ENCODE measurements around the gene HDGFL3.
"Not testable (repeated sequence)": the region's sequence is repeated elsewhere in the genome, so short reads cannot be mapped to it uniquely, and the experiment has no call there.

The HDGFL3 gene

DNA sequence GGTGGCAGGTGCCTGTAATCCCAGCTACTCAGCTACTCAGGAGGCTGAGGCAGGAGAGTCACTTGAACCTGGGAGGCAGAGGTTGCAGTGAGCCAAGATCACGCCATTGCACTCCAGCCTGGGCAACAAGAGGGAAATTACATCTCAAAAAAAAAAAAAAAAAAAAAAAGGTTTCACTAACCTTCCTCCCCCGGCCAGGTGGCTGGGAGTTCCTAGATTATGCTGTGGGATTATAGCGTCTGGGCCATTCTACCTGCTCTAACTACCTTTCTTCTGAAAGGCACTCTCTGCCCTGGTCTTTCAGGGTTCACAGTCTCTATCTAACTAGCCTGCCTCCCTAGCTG lies 115.7 kb downstream of the HDGFL3 start:
- not testable (repeated sequence) for H3K4me3 ChIP-seq (ENCODE audit: low read length in 2 of 2); H3K9me3 ChIP-seq (ENCODE audit: control insufficient read depth in 2 of 2, low read length in 2 of 2); H3K27me3 ChIP-seq (ENCODE audit: control insufficient read depth in 2 of 2, insufficient read depth in 2 of 2, low read length in 2 of 2); H3K4me1 ChIP-seq (ENCODE audit: control insufficient read depth in 2 of 2, insufficient read depth in 2 of 2, low read length in 2 of 2); H3K9ac ChIP-seq (ENCODE audit: low read depth in 1 of 2, low read length in 2 of 2); H3K36me3 ChIP-seq (ENCODE audit: control insufficient read depth in 2 of 2, insufficient read depth in 2 of 2, low read length in 2 of 2)
- peak overlapping the region in 1 of 2 donors; percentile 7 for H3K27ac ChIP-seq (ENCODE audit: low read depth in 2 of 2, low read length in 2 of 2)

GRCh38 chr15:83090465-83090864 lies 117.2 kb downstream of the HDGFL3 start:
- no peak overlapping the region for H3K27ac ChIP-seq (ENCODE audit: low read depth in 2 of 2, low read length in 2 of 2)
- H3K27me3 ChIP-seq (ENCODE audit: control insufficient read depth in 2 of 2, insufficient read depth in 2 of 2, low read length in 2 of 2): no peaks in the 10 kb centered on the region
- no peaks in the 10 kb centered on the region for H3K9me3 ChIP-seq (ENCODE audit: control insufficient read depth in 2 of 2, low read length in 2 of 2)
- H3K4me1 ChIP-seq (ENCODE audit: control insufficient read depth in 2 of 2, insufficient read depth in 2 of 2, low read length in 2 of 2): no peaks in the 10 kb centered on the region
- no peak overlapping the region for H3K4me3 ChIP-seq (ENCODE audit: low read length in 2 of 2)
- H3K9ac ChIP-seq (ENCODE audit: low read depth in 1 of 2, low read length in 2 of 2): no peak overlapping the region
- H3K36me3 ChIP-seq (ENCODE audit: control insufficient read depth in 2 of 2, insufficient read depth in 2 of 2, low read length in 2 of 2): no peaks in the 10 kb centered on the region

- Histone ChIP-seq H3K4me1 (ENCODE audit: control insufficient read depth in 2 of 2, insufficient read depth in 2 of 2, low read length in 2 of 2) (no peaks in the 10 kb centered on the region), H3K36me3 (ENCODE audit: control insufficient read depth in 2 of 2, insufficient read depth in 2 of 2, low read length in 2 of 2) (no peaks in the 10 kb centered on the region), H3K27ac (ENCODE audit: low read depth in 2 of 2, low read length in 2 of 2) (no peak overlapping the region), H3K9me3 (ENCODE audit: control insufficient read depth in 2 of 2, low read length in 2 of 2) (no peaks in the 10 kb centered on the region), H3K27me3 (ENCODE audit: control insufficient read depth in 2 of 2, insufficient read depth in 2 of 2, low read length in 2 of 2) (no peaks in the 10 kb centered on the region), H3K4me3 (ENCODE audit: low read length in 2 of 2) (no peak overlapping the region), H3K9ac (ENCODE audit: low read depth in 1 of 2, low read length in 2 of 2) (no peak overlapping the region)
Measured at GRCh38 chr15:83088876-83089275, 118.7 kb downstream of the HDGFL3 start.

DNA sequence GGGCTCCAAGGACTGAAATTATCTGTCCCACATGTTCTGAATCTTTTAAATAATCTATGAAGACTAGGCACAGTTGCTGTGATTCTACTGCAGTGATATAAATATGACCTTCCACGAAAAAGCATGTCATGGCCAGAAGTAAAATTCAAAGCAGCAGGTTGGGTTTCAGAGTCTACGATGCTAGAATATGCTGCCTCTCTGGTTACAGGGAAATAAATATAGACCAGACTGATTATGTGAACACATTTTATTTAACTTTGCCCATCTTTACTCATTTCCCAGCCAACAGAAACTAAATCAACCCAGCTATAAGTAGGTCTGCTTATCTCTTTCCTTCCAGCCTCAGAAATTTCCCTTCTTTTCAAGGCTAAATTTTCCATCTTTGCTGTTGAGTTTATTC lies 120.0 kb downstream of the HDGFL3 start:
- no peaks in the 10 kb centered on the region for H3K27me3 ChIP-seq (ENCODE audit: control insufficient read depth in 2 of 2, insufficient read depth in 2 of 2, low read length in 2 of 2)
- H3K9me3 ChIP-seq (ENCODE audit: control insufficient read depth in 2 of 2, low read length in 2 of 2): no peaks in the 10 kb centered on the region
- no peak overlapping the region for H3K9ac ChIP-seq (ENCODE audit: low read depth in 1 of 2, low read length in 2 of 2)
- no peak overlapping the region for H3K27ac ChIP-seq (ENCODE audit: low read depth in 2 of 2, low read length in 2 of 2)
- no peaks in the 10 kb centered on the region for H3K4me1 ChIP-seq (ENCODE audit: control insufficient read depth in 2 of 2, insufficient read depth in 2 of 2, low read length in 2 of 2)
- no peak overlapping the region for H3K4me3 ChIP-seq (ENCODE audit: low read length in 2 of 2)
- H3K36me3 ChIP-seq (ENCODE audit: control insufficient read depth in 2 of 2, insufficient read depth in 2 of 2, low read length in 2 of 2): no peaks in the 10 kb centered on the region

DNA sequence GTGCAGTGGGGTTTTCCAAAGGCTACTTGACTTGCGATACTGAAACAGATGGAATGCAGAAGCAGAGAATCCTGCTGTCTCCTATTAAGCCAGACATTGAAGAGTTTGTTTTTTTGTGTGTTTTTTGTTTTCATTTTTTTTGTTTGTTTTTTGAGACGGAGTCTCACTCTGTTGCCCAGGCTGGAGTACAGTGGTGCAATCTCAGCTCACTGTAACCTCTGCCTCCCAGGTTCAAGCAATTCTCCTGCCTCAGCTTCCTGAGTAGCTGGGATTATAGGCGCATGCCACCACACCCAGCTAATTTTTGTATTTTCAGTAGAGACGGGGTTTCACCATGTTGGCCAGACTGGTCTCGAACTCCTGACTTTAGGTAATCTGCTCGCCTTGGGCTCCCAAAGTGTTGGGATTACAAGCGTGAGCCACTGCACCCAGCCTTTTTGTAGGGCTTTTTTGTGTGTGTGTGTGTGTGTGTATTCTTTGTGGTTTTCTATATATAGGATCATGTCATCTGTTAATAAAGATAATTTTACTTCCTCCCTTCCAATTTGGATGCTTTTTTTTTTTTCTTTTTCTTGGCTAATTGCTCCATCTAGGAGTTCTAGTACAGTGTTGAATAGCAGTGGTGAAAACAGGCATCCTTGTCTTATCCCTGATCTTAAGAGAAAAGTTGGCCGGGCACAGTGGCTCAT lies 121.6 kb downstream of the HDGFL3 start:
- H3K27me3 ChIP-seq (ENCODE audit: control insufficient read depth in 2 of 2, insufficient read depth in 2 of 2, low read length in 2 of 2); H3K4me3 ChIP-seq (ENCODE audit: low read length in 2 of 2): not testable (repeated sequence)

DNA sequence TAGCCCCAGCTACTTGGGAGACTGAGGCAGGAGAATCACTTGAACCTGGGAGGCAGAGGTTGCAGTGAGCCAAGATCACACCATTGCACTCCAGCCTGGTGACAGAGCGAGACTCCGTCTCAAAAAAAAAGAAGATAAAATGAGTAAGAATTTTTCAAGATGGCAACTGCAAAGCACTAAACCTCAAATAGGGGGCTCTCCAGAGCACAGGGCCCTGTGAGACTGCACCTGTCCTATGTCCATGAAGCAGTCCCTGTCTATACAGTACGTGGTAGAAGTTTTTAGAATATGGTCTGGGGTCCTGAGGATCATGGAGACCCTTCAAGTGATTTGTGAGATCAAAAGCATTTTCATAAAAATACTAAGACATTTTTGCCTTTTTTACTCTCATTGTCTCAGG lies 122.2 kb downstream of the HDGFL3 start:
- not testable (repeated sequence) for H3K9me3 ChIP-seq (ENCODE audit: control insufficient read depth in 2 of 2, low read length in 2 of 2); H3K27ac ChIP-seq (ENCODE audit: low read depth in 2 of 2, low read length in 2 of 2); H3K27me3 ChIP-seq (ENCODE audit: control insufficient read depth in 2 of 2, insufficient read depth in 2 of 2, low read length in 2 of 2); H3K4me1 ChIP-seq (ENCODE audit: control insufficient read depth in 2 of 2, insufficient read depth in 2 of 2, low read length in 2 of 2); H3K4me3 ChIP-seq (ENCODE audit: low read length in 2 of 2); H3K9ac ChIP-seq (ENCODE audit: low read depth in 1 of 2, low read length in 2 of 2); H3K36me3 ChIP-seq (ENCODE audit: control insufficient read depth in 2 of 2, insufficient read depth in 2 of 2, low read length in 2 of 2)

More for the DNA sequence above, 121.6 kb downstream of the HDGFL3 start:
- not testable (repeated sequence) for H3K4me1 ChIP-seq (ENCODE audit: control insufficient read depth in 2 of 2, insufficient read depth in 2 of 2, low read length in 2 of 2); H3K9me3 ChIP-seq (ENCODE audit: control insufficient read depth in 2 of 2, low read length in 2 of 2); H3K36me3 ChIP-seq (ENCODE audit: control insufficient read depth in 2 of 2, insufficient read depth in 2 of 2, low read length in 2 of 2); H3K9ac ChIP-seq (ENCODE audit: low read depth in 1 of 2, low read length in 2 of 2); H3K27ac ChIP-seq (ENCODE audit: low read depth in 2 of 2, low read length in 2 of 2)

GRCh38 chr15:83082730-83083386 lies 124.8 kb downstream of the HDGFL3 start:
- Histone ChIP-seq H3K4me1 (ENCODE audit: control insufficient read depth in 2 of 2, insufficient read depth in 2 of 2, low read length in 2 of 2) (no peaks in the 10 kb centered on the region), H3K27ac (ENCODE audit: low read depth in 2 of 2, low read length in 2 of 2) (no peak overlapping the region), H3K4me3 (ENCODE audit: low read length in 2 of 2) (no peak overlapping the region), H3K9me3 (ENCODE audit: control insufficient read depth in 2 of 2, low read length in 2 of 2) (no peaks in the 10 kb centered on the region), H3K27me3 (ENCODE audit: control insufficient read depth in 2 of 2, insufficient read depth in 2 of 2, low read length in 2 of 2) (peaks cover 0 to 4% of the 10 kb centered on the region in 2 donors), H3K36me3 (ENCODE audit: control insufficient read depth in 2 of 2, insufficient read depth in 2 of 2, low read length in 2 of 2) (no peaks in the 10 kb centered on the region), H3K9ac (ENCODE audit: low read depth in 1 of 2, low read length in 2 of 2) (no peak overlapping the region)

DNA sequence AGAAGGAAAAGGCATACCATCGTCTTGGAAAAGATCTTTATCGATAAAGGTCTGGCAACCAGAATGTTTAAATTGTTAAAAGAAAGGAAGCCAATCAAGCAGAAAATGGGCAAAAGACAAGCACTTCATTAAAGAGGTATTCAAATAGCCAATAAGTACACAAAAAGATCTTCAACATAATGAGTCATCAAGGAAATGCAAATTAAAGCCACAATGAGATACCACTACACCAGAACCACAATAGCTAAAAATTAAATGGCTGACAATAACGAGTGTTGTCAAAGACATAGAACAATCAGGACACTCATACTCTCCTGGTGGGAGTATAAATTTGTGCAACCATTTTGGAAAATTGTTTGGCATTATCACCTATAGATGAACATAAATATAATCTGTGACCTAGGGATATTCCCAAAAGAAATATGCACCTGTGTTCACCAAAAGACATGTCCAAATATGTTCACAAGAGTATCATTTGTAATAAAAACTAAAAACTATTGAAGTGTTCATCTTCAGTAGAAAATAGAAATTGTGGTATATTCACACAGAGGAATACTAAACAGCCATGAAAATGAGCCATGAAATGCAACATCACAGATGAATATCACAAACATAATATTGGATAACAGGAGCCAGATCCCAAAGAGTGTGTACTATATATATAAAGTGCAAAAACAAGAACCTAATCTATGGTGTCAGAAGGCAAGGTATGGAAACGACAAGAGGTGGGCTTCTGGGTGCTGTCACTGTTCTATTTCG lies 126.2 kb downstream of the HDGFL3 start:
- Histone ChIP-seq H3K4me3 (ENCODE audit: low read length in 2 of 2) (no peak overlapping the region), H3K9ac (ENCODE audit: low read depth in 1 of 2, low read length in 2 of 2) (no peak overlapping the region), H3K9me3 (ENCODE audit: control insufficient read depth in 2 of 2, low read length in 2 of 2) (no peaks in the 10 kb centered on the region), H3K36me3 (ENCODE audit: control insufficient read depth in 2 of 2, insufficient read depth in 2 of 2, low read length in 2 of 2) (no peaks in the 10 kb centered on the region), H3K27ac (ENCODE audit: low read depth in 2 of 2, low read length in 2 of 2) (no peak overlapping the region), H3K4me1 (ENCODE audit: control insufficient read depth in 2 of 2, insufficient read depth in 2 of 2, low read length in 2 of 2) (no peaks in the 10 kb centered on the region), H3K27me3 (ENCODE audit: control insufficient read depth in 2 of 2, insufficient read depth in 2 of 2, low read length in 2 of 2) (peaks cover 0 to 4% of the 10 kb centered on the region in 2 donors)

DNA sequence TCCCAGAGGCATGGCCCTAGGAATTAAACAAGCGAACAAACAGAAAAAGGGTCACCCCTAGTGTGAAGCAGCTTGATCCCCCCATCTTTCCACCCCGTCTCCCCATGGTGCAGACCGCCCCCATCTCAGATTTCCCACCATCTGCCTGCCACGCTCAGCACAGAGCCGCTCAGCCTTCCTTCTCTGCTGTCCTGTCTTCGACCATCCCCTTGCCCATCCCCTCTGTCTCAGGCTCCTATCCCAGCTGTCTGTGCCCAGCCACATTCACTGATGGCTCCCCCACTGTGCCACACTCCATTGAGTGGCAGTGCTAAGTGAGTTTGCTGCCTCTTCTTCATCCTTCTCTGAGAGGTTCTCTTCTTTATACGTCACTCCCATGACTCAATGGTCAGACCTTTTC lies 128.9 kb downstream of the HDGFL3 start:
- H3K36me3 ChIP-seq (ENCODE audit: control insufficient read depth in 2 of 2, insufficient read depth in 2 of 2, low read length in 2 of 2): no peaks in the 10 kb centered on the region
- H3K4me1 ChIP-seq (ENCODE audit: control insufficient read depth in 2 of 2, insufficient read depth in 2 of 2, low read length in 2 of 2): no peaks in the 10 kb centered on the region
- no peak overlapping the region for H3K27ac ChIP-seq (ENCODE audit: low read depth in 2 of 2, low read length in 2 of 2)
- H3K4me3 ChIP-seq (ENCODE audit: low read length in 2 of 2): no peak overlapping the region
- H3K9ac ChIP-seq (ENCODE audit: low read depth in 1 of 2, low read length in 2 of 2): no peak overlapping the region
- H3K9me3 ChIP-seq (ENCODE audit: control insufficient read depth in 2 of 2, low read length in 2 of 2): peaks cover 0 to 2% of the 10 kb centered on the region in 2 donors
- peaks cover 0 to 4% of the 10 kb centered on the region in 2 donors for H3K27me3 ChIP-seq (ENCODE audit: control insufficient read depth in 2 of 2, insufficient read depth in 2 of 2, low read length in 2 of 2)
